Mesenchymal stem cell (in vitro differentiated cells and primary cell): ENCODE measurements around the gene ENDOU.
A peak's percentile ranks its signal among the peaks of the same experiment; 100 is the strongest.

Experiments
- DNase-seq: peaks from one replicate; pipeline ENCODE4 v3.0.0-alpha.2; 2013
- H2AFZ ChIP-seq: one replicate; pipeline ENCODE4 v1.6.1; 2013; ENCODE audit warnings: low read depth, mild to moderate bottlenecking, control low read depth, inconsistent platforms, low read length, moderate library complexity
- H2AK5ac ChIP-seq: 2 replicates; pipeline ENCODE4 v1.6.1; 2013; ENCODE audit warnings: low read length, moderate library complexity, mild to moderate bottlenecking, inconsistent platforms; ENCODE audit not compliant: severe bottlenecking
- H2BK120ac ChIP-seq: one replicate; pipeline ENCODE4 v1.6.1; 2013; ENCODE audit warnings: low read depth, mild to moderate bottlenecking, inconsistent platforms, low read length, moderate library complexity
- H2BK12ac ChIP-seq, 2 experiments: one replicate each; pipeline ENCODE4 v1.6.1; 2013; ENCODE audit warnings: inconsistent platforms in 2 of 2, low read length in 2 of 2, mild to moderate bottlenecking in 2 of 2, moderate library complexity in 2 of 2, control low read depth in 1 of 2
- H2BK15ac ChIP-seq: one replicate; pipeline ENCODE4 v1.6.1; 2013; ENCODE audit warnings: mild to moderate bottlenecking, low read depth, inconsistent platforms; ENCODE audit not compliant: poor library complexity, severe bottlenecking
- H2BK5ac ChIP-seq: 2 replicates; pipeline ENCODE4 v1.6.1; 2013; ENCODE audit warnings: low read depth, mild to moderate bottlenecking, low read length, control low read depth, inconsistent platforms; ENCODE audit not compliant: poor library complexity, severe bottlenecking
- H3K14ac ChIP-seq, 2 experiments: one replicate each; pipeline ENCODE4 v1.6.1; 2013; ENCODE audit warnings: inconsistent platforms in 2 of 2, low read length in 2 of 2, control low read depth in 1 of 2, mild to moderate bottlenecking in 1 of 2, moderate library complexity in 1 of 2
- H3K18ac ChIP-seq, 2 experiments: one replicate each; pipeline ENCODE4 v1.6.1; 2013; ENCODE audit warnings: inconsistent platforms in 2 of 2, low read length in 2 of 2, control low read depth in 1 of 2, low read depth in 1 of 2, mild to moderate bottlenecking in 1 of 2
- H3K23ac ChIP-seq, 2 experiments: one replicate each; pipeline ENCODE4 v1.6.1; 2013; ENCODE audit warnings: inconsistent platforms in 2 of 2, low read length in 2 of 2, mild to moderate bottlenecking in 2 of 2, moderate library complexity in 2 of 2, control low read depth in 1 of 2
- H3K27ac ChIP-seq: 2 replicates; pipeline ENCODE4 v1.5.1; 2013; ENCODE audit warnings: mild to moderate bottlenecking, moderate library complexity, low read length, control low read depth, inconsistent platforms; ENCODE audit not compliant: poor library complexity, severe bottlenecking
- H3K27me3 ChIP-seq, 2 experiments: 2 replicates each; pipeline versions ENCODE4 v1.6.1 to v1.7.0; 2013; ENCODE audit warnings: low read length in 2 of 2, mild to moderate bottlenecking in 2 of 2, moderate library complexity in 2 of 2, control low read depth in 1 of 2, inconsistent platforms in 1 of 2; ENCODE audit not compliant: control insufficient read depth in 1 of 2, insufficient read depth in 1 of 2
- H3K36me3 ChIP-seq, 2 experiments: 2 replicates each; pipeline versions ENCODE4 v1.6.1 to v1.7.0; 2013; ENCODE audit warnings: low read length in 2 of 2, control low read depth in 1 of 2, inconsistent platforms in 1 of 2, low read depth in 1 of 2, mild to moderate bottlenecking in 1 of 2; ENCODE audit not compliant: insufficient read depth in 2 of 2, control insufficient read depth in 1 of 2
- H3K4ac ChIP-seq, 2 experiments: one replicate each; pipeline ENCODE4 v1.6.1; 2013; ENCODE audit warnings: inconsistent platforms in 2 of 2, low read length in 2 of 2, mild to moderate bottlenecking in 2 of 2, moderate library complexity in 2 of 2, control low read depth in 1 of 2, low read depth in 1 of 2
- H3K4me1 ChIP-seq: 2 replicates; pipeline ENCODE4 v1.6.1; 2013; ENCODE audit warnings: low read depth, low read length, control low read depth; ENCODE audit not compliant: control insufficient read depth, insufficient read depth
- H3K4me2 ChIP-seq: 2 replicates; pipeline ENCODE4 v1.6.1; 2013; ENCODE audit warnings: low read length, mild to moderate bottlenecking, inconsistent platforms; ENCODE audit not compliant: poor library complexity, severe bottlenecking
- H3K4me3 ChIP-seq, 2 experiments: 2 replicates each; pipeline versions ENCODE4 v1.5.1 to v1.7.0; 2013; ENCODE audit warnings: low read length in 2 of 2, mild to moderate bottlenecking in 2 of 2, control low read depth in 1 of 2, low read depth in 1 of 2; ENCODE audit not compliant: insufficient read depth in 1 of 2
- H3K79me1 ChIP-seq: replicated peaks from 2 replicates; pipeline ENCODE4 v1.6.1; 2013; ENCODE audit warnings: mild to moderate bottlenecking, control low read depth, low read length, inconsistent platforms; ENCODE audit not compliant: poor library complexity, severe bottlenecking
- H3K9ac ChIP-seq: 2 replicates; pipeline ENCODE4 v1.7.0; 2013; ENCODE audit warnings: mild to moderate bottlenecking, low read length, moderate library complexity
- H3K9me3 ChIP-seq: 2 replicates; pipeline ENCODE4 v1.7.0; 2013; ENCODE audit warnings: mild to moderate bottlenecking, low read length; ENCODE audit not compliant: control insufficient read depth
- H4K8ac ChIP-seq: one replicate; pipeline ENCODE4 v1.6.1; 2013; ENCODE audit warnings: inconsistent platforms, mild to moderate bottlenecking, low read length, moderate library complexity
- H4K91ac ChIP-seq: one replicate; pipeline ENCODE4 v1.6.1; 2013; ENCODE audit warnings: mild to moderate bottlenecking, low read length, inconsistent platforms
- WGBS: methylation state at CpG from one replicate; pipeline ENCODE4 v1.1.7; 2013; ENCODE audit warnings: mixed read lengths; 5-methylcytosine and 5-hydroxymethylcytosine counted together

The ENDOU gene

DNA sequence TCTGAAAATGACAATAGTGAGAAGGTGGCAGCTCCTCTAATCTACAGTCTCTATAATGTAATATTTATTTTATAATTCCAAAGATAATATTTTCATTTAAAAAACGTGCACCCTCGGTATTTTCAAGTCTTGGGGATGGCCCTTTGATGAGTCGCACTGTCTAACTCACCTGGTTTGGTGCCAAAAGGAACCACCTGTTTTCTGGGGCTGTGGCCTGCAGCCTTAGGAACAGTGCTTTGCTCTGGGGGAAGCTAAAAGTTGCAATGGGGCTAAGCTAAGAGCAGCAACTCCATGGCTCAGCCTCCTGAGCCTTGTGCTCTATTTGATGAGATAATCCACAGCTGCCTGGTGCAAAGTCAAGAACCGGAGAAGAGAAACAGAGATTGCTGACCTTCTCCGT lies 6.4 kb upstream of the ENDOU start:
- Histone ChIP-seq H3K4me1 (peaks cover 17% of the 10 kb centered on the region), H3K36me3 (peaks cover 0 to 18% of the 10 kb centered on the region in 2 experiments), H4K8ac (no peak overlapping the region), H3K23ac (no peak overlapping the region), H3K27ac (no peak overlapping the region), H3K9me3 (no peaks in the 10 kb centered on the region), H2BK120ac (no peak overlapping the region), H3K4me3 (no peak overlapping the region), H3K4ac (no peak overlapping the region), H2AK5ac (no peak overlapping the region), H3K9ac (no peak overlapping the region), H2BK12ac (no peak overlapping the region), H2BK5ac (no peak overlapping the region), H3K18ac (no peak overlapping the region), H2AFZ (no peak overlapping the region), H4K91ac (no peak overlapping the region), H3K4me2 (no peak overlapping the region), H3K14ac (no peak overlapping the region), H2BK15ac (no peak overlapping the region), H3K79me1 (no peaks in the 10 kb centered on the region), H3K27me3 (no peaks in the 10 kb centered on the region)
- no peak for DNase-seq
- WGBS: 83% methylated on average over 5 of the region's 5 CpGs

GRCh38 chr12:47730341-47730744 lies 5.1 kb upstream of the ENDOU start:
- Histone ChIP-seq H3K27ac (no peak overlapping the region), H3K9ac (no peak overlapping the region), H2BK120ac (no peak overlapping the region), H2BK12ac (no peak overlapping the region), H3K27me3 (no peaks in the 10 kb centered on the region), H2AK5ac (no peak overlapping the region), H3K4me2 (no peak overlapping the region), H3K79me1 (no peaks in the 10 kb centered on the region), H2AFZ (no peak overlapping the region), H3K4ac (no peak overlapping the region), H3K4me3 (no peak overlapping the region), H3K9me3 (no peaks in the 10 kb centered on the region), H3K14ac (no peak overlapping the region), H3K23ac (no peak overlapping the region), H3K18ac (peak overlapping the region in 1 of 2 experiments; percentile 54), H2BK15ac (no peak overlapping the region), H4K91ac (no peak overlapping the region), H4K8ac (no peak overlapping the region), H3K4me1 (peaks cover 14% of the 10 kb centered on the region), H2BK5ac (no peak overlapping the region), H3K36me3 (peaks cover 0 to 5% of the 10 kb centered on the region in 2 experiments)
- 94% methylated on average over 6 of the region's 8 CpGs for WGBS
- DNase-seq: no peak

GRCh38 chr12:47729233-47729632 lies 3.9 kb upstream of the ENDOU start:
- no peak overlapping the region for H3K4me2 ChIP-seq
- no peak overlapping the region for H3K23ac ChIP-seq
- H4K91ac ChIP-seq: no peak overlapping the region
- H3K79me1 ChIP-seq: no peaks in the 10 kb centered on the region
- no peak overlapping the region for H3K27ac ChIP-seq
- no peak overlapping the region for H3K18ac ChIP-seq
- H2BK15ac ChIP-seq: no peak overlapping the region
- H2BK5ac ChIP-seq: no peak overlapping the region
- DNase-seq: peak; percentile 65
- no peak overlapping the region for H2AK5ac ChIP-seq
- H2BK120ac ChIP-seq: no peak overlapping the region
- H3K27me3 ChIP-seq: no peaks in the 10 kb centered on the region
- H3K36me3 ChIP-seq: peaks cover 0 to 5% of the 10 kb centered on the region in 2 experiments
- H3K4me3 ChIP-seq: no peak overlapping the region
- peak overlapping the region; percentile 2 for H3K9ac ChIP-seq
- H4K8ac ChIP-seq: no peak overlapping the region
- no peaks in the 10 kb centered on the region for H3K9me3 ChIP-seq
- 67% methylated on average over 3 of the region's 3 CpGs for WGBS
- no peak overlapping the region for H2BK12ac ChIP-seq
- H3K4me1 ChIP-seq: peaks cover 6% of the 10 kb centered on the region
- H3K14ac ChIP-seq: no peak overlapping the region
- no peak overlapping the region for H2AFZ ChIP-seq
- H3K4ac ChIP-seq: no peak overlapping the region

DNA sequence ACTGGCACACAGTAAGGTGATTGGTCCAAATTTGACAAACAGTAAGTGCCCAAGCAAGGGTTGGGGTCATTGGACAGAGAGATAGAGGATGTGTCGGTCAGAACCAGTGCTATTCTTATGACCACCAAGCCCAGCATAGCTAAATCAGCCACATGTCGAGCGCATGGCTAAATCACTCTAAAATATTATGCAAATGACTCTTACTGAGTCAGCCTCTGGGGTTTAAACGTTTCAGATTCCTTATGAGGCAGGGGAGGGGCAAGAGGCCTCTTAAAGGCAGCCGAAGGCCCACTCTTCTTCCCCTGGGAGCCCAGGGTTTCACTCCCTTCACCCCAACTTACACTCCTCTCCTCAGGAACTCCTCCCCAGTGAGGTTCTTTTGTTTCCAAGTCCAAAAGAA lies 603 bp upstream of the ENDOU start:
- no peak overlapping the region for H2AK5ac ChIP-seq
- 40% methylated on average over 5 of the region's 5 CpGs for WGBS
- no peak overlapping the region for H4K91ac ChIP-seq
- H2BK12ac ChIP-seq: no peak overlapping the region
- no peak overlapping the region for H3K4me2 ChIP-seq
- H2BK15ac ChIP-seq: peak overlapping the region; percentile 4
- no peak overlapping the region for H3K23ac ChIP-seq
- DNase-seq: peak; percentile 47
- H3K36me3 ChIP-seq: peaks cover 0 to 8% of the 10 kb centered on the region in 2 experiments
- peaks cover 6% of the 10 kb centered on the region for H3K4me1 ChIP-seq
- no peaks in the 10 kb centered on the region for H3K27me3 ChIP-seq
- peak overlapping the region; percentile 73 for H3K9ac ChIP-seq
- no peak overlapping the region for H3K18ac ChIP-seq
- no peaks in the 10 kb centered on the region for H3K79me1 ChIP-seq
- H2BK120ac ChIP-seq: no peak overlapping the region
- no peak overlapping the region for H3K27ac ChIP-seq
- no peak overlapping the region for H3K4ac ChIP-seq
- no peak overlapping the region for H4K8ac ChIP-seq
- no peaks in the 10 kb centered on the region for H3K9me3 ChIP-seq
- peak overlapping the region in 1 of 2 experiments; percentile 52 for H3K4me3 ChIP-seq
- no peak overlapping the region for H2BK5ac ChIP-seq
- no peak overlapping the region for H2AFZ ChIP-seq
- H3K14ac ChIP-seq: no peak overlapping the region
